DMS114 treated with DMSO at 0.1 percent for 48 hours (cell line): ENCODE measurements around the gene HSD17B14.
"Not testable (repeated sequence)": the region's sequence is repeated elsewhere in the genome, so short reads cannot be mapped to it uniquely, and the experiment has no call there.

Experiments
- DNase-seq: peaks from one replicate; lab custom pipeline; 2025; ENCODE audit not compliant: unreplicated experiment; lab: John Stamatoyannopoulos, UW

Gene HSD17B14

DNA sequence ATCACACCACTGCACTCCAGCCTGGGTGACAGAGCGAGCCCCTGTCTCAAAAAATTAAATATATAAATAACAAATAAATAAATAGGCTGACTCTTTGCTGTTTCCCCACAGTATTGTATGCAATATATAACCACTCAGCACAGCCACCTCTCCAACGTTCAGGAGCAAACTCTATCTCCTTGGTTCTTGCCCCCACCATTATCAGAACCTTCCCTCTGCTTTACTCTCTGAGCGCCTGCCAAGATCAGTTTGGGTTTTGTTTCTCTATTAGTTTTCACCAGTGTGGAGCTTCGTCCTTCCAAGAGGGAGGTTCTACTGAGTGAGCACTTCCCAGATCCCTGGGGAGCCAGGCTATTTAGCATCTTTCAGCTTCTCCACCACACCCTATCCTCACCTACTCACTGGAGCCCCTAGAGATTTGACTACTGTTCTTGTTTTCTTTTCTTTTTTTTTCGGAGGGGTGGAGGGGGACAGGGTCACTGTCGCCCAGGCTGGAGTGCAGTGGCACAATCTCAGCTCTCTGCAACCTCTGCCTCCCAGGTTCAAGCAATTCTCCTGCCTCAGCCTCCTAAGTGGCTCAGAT is 68.0 kb downstream of the HSD17B14 start:
- not testable (repeated sequence) for DNase-seq

DNA sequence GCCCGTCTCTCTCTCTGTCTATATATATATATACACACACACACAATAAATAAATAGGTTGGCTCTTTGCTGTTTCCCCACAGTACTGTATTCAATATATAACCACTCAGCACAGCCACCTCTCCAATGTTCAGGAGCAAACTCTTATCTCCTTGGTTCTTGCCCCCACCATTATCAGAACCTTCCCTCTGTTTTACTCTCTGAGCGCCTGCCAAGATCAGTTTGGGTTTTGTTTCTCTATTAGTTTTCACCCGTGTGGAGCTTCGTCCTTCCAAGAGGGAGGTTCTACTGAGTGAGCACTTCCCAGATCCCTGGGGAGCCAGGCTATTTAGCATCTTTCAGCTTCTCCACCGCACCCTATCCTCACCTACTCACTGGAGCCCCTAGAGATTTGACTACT is 70.5 kb downstream of the HSD17B14 start:
- not testable (repeated sequence) for DNase-seq
